Lower lobe of right lung (tissue), 2 donors: Measurements from ENCODE around the gene WDFY2. TPM values are rescaled to one million over a fixed set of nuclear protein-coding genes. Genes with fewer than 3 reads are reported as not detected.
"Not testable (repeated sequence)": the region's sequence is repeated elsewhere in the genome, so short reads cannot be mapped to it uniquely, and the experiment has no call there.

ENCODE experiments used
- ATAC-seq, 2 donors: fragments of 200-7000 bp; cut with Tn5 transposase; one replicate each; pipeline ENCODE4 v1.9.1; 2020 to 2022; ENCODE audit warnings: mild to moderate bottlenecking in 2 of 2, moderate library complexity in 2 of 2
- DNase-seq: peaks from one replicate; pipeline ENCODE4 v3.0.0-alpha.2; 2020
- H3K27ac ChIP-seq: fragments of 200-600 bp; one replicate; pipeline ENCODE4 v1.8.0; 2022
- H3K27me3 ChIP-seq: fragments of 200-600 bp; one replicate; pipeline ENCODE4 v1.8.0; 2022; ENCODE audit warnings: low read depth
- H3K36me3 ChIP-seq: fragments of 200-600 bp; one replicate; pipeline ENCODE4 v1.8.0; 2022; ENCODE audit warnings: mild to moderate bottlenecking
- H3K4me1 ChIP-seq: fragments of 200-600 bp; one replicate; pipeline ENCODE4 v1.8.0; 2022
- H3K4me3 ChIP-seq: fragments of 200-600 bp; one replicate; pipeline ENCODE4 v1.8.0; 2022; ENCODE audit warnings: mild to moderate bottlenecking
- H3K9me3 ChIP-seq: fragments of 200-600 bp; one replicate; pipeline ENCODE4 v1.8.0; 2022
- intact Hi-C: fragments of 100-400 bp; cut with DNase I; formaldehyde crosslinking; loops from one replicate; pipeline ENCODE4 v1.11.0; 2022
- total RNA-seq: library from RNA; stranded (reverse); fragmentation: NEBNext Ultra II Directional; extraction: Animal tissue kit (Norgen Biotek cat#: 25700); gene quantifications from one replicate; pipeline ENCODE4 v1.2.1, GENCODE V29; 2021
- TF ChIP-seq, protein P1 (sequence below): fragments of 200-600 bp; IDR thresholded peaks from one replicate; pipeline ENCODE4 v1.8.0; 2022; ENCODE audit warnings: antibody characterized with exemption, mild to moderate bottlenecking
- donor health status: DM: no; HTN: yes; CAD: no; lungs with severe emphysema.

Gene WDFY2
- total RNA-seq, 1 donor from 2014 or later: 16.6 TPM

DNA sequence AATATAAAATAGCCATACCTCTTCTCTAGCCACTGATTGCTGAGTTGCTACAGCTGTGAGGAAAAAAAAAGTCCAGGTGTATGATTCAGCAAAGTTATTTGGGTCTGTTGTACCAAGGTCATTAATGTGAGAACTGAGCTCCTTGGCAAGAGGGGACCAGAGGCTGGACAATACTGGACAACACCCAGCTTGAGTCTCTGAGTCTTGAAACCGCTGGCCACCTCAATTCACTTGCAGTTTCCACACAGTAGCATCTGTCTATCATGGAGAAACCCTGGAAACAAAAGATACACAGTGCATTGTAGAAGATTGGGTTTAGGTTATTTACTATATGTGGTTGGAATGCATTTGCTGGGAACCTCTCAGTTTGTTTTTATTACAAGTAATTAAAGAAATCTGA, 60.4 kb downstream of the WDFY2 start:
- no peak overlapping the region for H3K4me3 ChIP-seq
- peaks cover 36% of the 10 kb centered on the region for H3K4me1 ChIP-seq
- no peaks in the 10 kb centered on the region for H3K36me3 ChIP-seq
- H3K27me3 ChIP-seq: no peaks in the 10 kb centered on the region
- peak overlapping the region; percentile 47 for H3K27ac ChIP-seq
- TF ChIP-seq, protein P1, sequence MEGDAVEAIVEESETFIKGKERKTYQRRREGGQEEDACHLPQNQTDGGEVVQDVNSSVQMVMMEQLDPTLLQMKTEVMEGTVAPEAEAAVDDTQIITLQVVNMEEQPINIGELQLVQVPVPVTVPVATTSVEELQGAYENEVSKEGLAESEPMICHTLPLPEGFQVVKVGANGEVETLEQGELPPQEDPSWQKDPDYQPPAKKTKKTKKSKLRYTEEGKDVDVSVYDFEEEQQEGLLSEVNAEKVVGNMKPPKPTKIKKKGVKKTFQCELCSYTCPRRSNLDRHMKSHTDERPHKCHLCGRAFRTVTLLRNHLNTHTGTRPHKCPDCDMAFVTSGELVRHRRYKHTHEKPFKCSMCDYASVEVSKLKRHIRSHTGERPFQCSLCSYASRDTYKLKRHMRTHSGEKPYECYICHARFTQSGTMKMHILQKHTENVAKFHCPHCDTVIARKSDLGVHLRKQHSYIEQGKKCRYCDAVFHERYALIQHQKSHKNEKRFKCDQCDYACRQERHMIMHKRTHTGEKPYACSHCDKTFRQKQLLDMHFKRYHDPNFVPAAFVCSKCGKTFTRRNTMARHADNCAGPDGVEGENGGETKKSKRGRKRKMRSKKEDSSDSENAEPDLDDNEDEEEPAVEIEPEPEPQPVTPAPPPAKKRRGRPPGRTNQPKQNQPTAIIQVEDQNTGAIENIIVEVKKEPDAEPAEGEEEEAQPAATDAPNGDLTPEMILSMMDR: no peak
- intact Hi-C loops: no loop called here
- no peak for DNase-seq
- ATAC-seq: peak; percentile 31 to 66
- H3K9me3 ChIP-seq: no peaks in the 10 kb centered on the region

- TF ChIP-seq, protein P1: no peak
- peaks cover 36% of the 10 kb centered on the region for H3K4me1 ChIP-seq
- intact Hi-C loops: no loop called here
- peak overlapping the region; percentile 47 for H3K27ac ChIP-seq
- ATAC-seq (peak; percentile 90 to 91), DNase-seq (no peak)
- no peaks in the 10 kb centered on the region for H3K27me3 ChIP-seq
- no peaks in the 10 kb centered on the region for H3K9me3 ChIP-seq
- no peak overlapping the region for H3K4me3 ChIP-seq
- no peaks in the 10 kb centered on the region for H3K36me3 ChIP-seq
Observed at GRCh38 chr13:51645154-51645650, 60.9 kb downstream of the WDFY2 start.

DNA sequence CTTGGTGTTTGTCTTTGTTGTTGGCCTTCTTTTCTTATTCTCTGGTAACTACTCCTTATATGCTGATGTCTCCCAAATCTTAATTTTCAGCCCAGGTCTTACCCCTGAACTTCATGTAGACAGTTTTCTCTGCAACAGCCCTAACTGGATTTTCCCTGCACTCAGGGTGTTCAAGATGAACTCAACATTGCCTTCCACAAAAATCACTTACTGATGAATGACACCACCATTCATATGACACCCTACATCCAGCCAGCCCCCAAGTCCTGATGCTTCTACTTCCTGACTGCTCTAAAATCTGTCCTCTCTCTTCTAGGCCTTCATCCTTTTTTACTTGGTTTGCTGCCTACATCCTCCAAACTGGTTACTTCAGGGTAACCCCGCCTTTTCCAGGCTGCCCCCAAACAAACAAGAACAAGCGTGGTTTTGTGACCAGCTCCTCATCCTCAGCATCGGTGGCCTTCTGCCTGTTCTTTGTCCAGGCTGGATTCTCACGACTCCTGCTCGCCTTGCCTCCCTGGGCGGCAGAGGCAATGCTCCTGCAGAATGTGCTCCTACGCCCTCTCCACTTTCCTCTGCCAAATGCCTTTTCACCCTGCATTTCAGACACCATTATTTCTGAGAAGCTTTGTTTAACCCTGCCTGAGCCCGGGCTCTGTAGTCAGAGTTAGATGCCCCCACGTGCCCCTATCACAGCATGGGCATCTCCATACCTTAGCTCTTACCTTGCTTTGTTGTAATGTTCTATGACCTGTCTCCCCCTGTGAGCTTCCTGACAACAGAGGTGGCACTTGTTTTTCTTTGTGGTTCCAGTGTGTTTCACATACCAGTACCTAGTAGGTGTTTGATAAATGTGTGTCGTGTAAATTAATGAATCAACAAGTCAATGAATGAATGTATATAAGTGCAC, 61.8 kb downstream of the WDFY2 start:
- TF ChIP-seq, protein P1: no peak
- no peaks in the 10 kb centered on the region for H3K36me3 ChIP-seq
- ATAC-seq (peak in 1 of 2 donors; percentile 6), DNase-seq (no peak)
- H3K27me3 ChIP-seq: no peaks in the 10 kb centered on the region
- H3K27ac ChIP-seq: peak overlapping the region; percentile 47
- no peaks in the 10 kb centered on the region for H3K9me3 ChIP-seq
- peaks cover 36% of the 10 kb centered on the region for H3K4me1 ChIP-seq
- H3K4me3 ChIP-seq: no peak overlapping the region
- intact Hi-C loops: no loop called here

DNA sequence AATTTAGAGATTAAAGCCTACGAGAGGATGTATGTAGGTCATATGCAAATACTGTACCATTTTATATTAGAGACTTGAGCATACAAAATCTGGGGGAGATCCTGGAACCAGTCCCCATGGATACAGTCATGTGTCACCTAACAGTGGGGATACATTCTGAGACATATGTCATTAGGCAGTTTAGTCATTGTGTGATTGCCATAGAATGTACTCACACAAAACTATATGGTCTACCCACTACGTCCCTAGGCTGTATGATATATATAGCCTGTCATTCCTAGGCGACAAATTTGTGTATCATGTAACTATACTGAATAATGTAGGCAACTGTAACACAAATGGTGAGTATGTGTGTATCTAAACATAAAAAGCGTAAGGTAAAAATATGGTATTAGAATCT, 62.8 kb downstream of the WDFY2 start:
- H3K4me3 ChIP-seq: no peak overlapping the region
- TF ChIP-seq, protein P1: no peak
- no peaks in the 10 kb centered on the region for H3K27me3 ChIP-seq
- intact Hi-C loops: no loop called here
- DNase-seq (no peak), ATAC-seq (no peak)
- no peaks in the 10 kb centered on the region for H3K36me3 ChIP-seq
- H3K4me1 ChIP-seq: peaks cover 36% of the 10 kb centered on the region
- H3K9me3 ChIP-seq: no peaks in the 10 kb centered on the region
- no peak overlapping the region for H3K27ac ChIP-seq

DNA sequence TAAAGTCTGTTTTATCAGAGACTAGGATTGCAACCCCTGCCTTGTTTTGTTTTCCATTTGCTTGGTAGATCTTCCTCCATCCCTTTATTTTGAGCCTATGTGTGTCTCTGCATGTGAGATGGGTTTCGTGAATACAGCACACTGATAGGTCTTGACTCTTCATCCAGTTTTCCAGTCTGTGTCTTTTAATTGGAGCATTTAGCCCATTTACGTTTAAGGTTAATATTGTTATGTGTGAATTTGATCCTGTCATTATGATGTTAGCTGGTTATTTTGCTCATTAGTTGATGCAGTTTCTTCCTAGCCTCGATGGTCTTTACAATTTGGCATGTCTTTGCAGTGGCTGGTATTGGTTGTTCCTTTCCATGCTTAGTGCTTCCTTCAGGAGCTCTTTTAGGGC, 67.9 kb downstream of the WDFY2 start:
- H3K36me3 ChIP-seq, DNase-seq, H3K4me3 ChIP-seq, H3K27ac ChIP-seq, H3K9me3 ChIP-seq, H3K4me1 ChIP-seq, intact Hi-C loops, ATAC-seq, H3K27me3 ChIP-seq: not testable (repeated sequence)
